ENCODE measurements around the gene MAP3K2.
"Not testable (repeated sequence)": the region's sequence is repeated elsewhere in the genome, so short reads cannot be mapped to it uniquely, and the experiment has no call there.

MAP3K2 gene

GRCh38 chr2:127409716-127410115 is 21.9 kb upstream of the MAP3K2 start:
- H3K36me3 ChIP-seq (ENCODE audit: control insufficient read depth in 2 of 2, insufficient read depth in 1 of 2, low read length in 2 of 2); H3K27ac ChIP-seq (ENCODE audit: extremely low read depth, low read depth, low read length); H3K4me1 ChIP-seq (ENCODE audit: control insufficient read depth, insufficient read depth, low read length); H3K4me3 ChIP-seq (ENCODE audit: low read depth, low read length); H3K9me3 ChIP-seq (ENCODE audit: control insufficient read depth, insufficient read depth, low read depth, low read length): not testable (repeated sequence)
- ChIA-PET CTCF (interaction anchor here (0.8 kb wide), 1 partner anchor 10 kb away, joined by 3 read pairs; no protein-coding TSS in a partner anchor), POLR2A (interaction anchor here (0.7 kb wide), 1 partner anchor 32 kb away, joined by 4 read pairs; no protein-coding TSS in a partner anchor)
- 0 out of 2 replicates have a peak, but pooled peaks have one; percentile 9 for TF ChIP-seq SCRT2 (tag by site-specific recombination; IDR thresholded peaks at IDR 0.05)

- CTCF ChIA-PET: no interaction called here
Measured at GRCh38 chr2:127408807-127409099, 21.0 kb upstream of the MAP3K2 start.

DNA sequence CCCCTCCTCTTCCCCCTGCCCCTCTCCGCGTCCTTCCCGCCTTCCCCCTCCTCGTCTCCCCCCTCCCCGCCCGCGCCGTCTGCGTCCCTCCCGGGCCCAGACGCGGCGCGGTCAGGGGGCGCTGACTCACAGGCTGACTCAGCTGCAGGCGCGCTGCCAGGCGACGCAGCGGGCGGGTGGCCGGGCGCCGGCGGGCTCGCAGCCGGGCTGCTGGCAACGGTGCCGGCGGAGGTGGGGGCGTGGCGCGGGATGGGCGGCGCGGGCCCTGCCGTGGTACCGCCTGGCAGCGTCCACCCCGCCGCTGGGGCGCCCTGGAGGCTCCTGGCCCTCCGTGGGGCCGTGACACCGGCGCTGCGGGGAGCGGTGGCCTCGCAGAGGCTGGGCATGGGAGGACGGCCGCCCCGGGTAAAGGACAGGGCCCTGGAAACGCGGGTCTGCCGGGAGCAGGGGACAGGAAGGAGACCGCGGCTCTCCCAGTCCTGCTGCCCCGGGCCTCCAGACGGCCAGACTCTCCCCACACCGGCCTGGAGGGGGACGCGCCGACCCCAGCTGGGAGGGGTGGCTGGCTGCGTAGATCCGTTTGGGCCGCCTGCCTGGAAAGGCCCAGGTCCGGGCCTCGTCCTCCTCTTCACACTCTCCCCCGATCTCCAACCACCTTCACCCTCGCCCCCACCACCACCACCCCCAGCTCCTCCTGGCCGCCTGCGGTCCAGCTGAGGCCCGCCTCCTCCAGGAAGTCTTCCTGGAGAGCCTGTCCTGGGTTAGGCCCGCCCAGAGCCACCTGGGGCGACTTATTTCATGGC is 20.4 kb upstream of the MAP3K2 start:
- peak overlapping the region; percentile 96 for H3K27ac ChIP-seq (ENCODE audit: extremely low read depth, low read depth, low read length)
- no peaks in the 10 kb centered on the region for H3K9me3 ChIP-seq (ENCODE audit: control insufficient read depth, insufficient read depth, low read depth, low read length)
- no peaks in the 10 kb centered on the region for H3K36me3 ChIP-seq (ENCODE audit: control insufficient read depth in 2 of 2, insufficient read depth in 1 of 2, low read length in 2 of 2)
- CTCF ChIA-PET: no interaction called here
- H3K4me1 ChIP-seq (ENCODE audit: control insufficient read depth, insufficient read depth, low read length): peaks cover 6% of the 10 kb centered on the region
- POLR2A ChIA-PET: interaction anchor here (1.0 to 1.8 kb wide), 2 partner anchors 9 to 20 kb away, joined by 5 to 7 read pairs; partner anchors contain the start of gene MAP3K2
- H3K4me3 ChIP-seq (ENCODE audit: low read depth, low read length): peak overlapping the region; percentile 46
- TF ChIP-seq PBX3 (CRISPR knock-in tag; IDR thresholded peaks at IDR 0.05) (peak; percentile 70; the same call in 1 of the 2 replicates), OSR2 (tag by site-specific recombination; IDR thresholded peaks at IDR 0.05) (peak; percentile 8; the same call in 1 of the 2 replicates), ZFHX2 (tag by site-specific recombination; conservative IDR thresholded peaks at IDR 0.05) (peak; percentile 80), ZNF677 (tag by site-specific recombination; IDR thresholded peaks at IDR 0.05) (0 out of 2 replicates have a peak, but pooled peaks have one; percentile 27), PRDM10 (tag by site-specific recombination; IDR thresholded peaks at IDR 0.05) (peak; percentile 79), ZSCAN30 (tag by site-specific recombination; IDR thresholded peaks at IDR 0.05) (peak; percentile 68; the same call in 1 of the 2 replicates), ZFP41 (tag by site-specific recombination; IDR thresholded peaks at IDR 0.05; ENCODE audit: borderline replicate concordance) (no peak), ZNF654 (tag by site-specific recombination; IDR thresholded peaks at IDR 0.05; ENCODE audit: low read depth) (no peak)
- TF ChIP-seq, protein P1, sequence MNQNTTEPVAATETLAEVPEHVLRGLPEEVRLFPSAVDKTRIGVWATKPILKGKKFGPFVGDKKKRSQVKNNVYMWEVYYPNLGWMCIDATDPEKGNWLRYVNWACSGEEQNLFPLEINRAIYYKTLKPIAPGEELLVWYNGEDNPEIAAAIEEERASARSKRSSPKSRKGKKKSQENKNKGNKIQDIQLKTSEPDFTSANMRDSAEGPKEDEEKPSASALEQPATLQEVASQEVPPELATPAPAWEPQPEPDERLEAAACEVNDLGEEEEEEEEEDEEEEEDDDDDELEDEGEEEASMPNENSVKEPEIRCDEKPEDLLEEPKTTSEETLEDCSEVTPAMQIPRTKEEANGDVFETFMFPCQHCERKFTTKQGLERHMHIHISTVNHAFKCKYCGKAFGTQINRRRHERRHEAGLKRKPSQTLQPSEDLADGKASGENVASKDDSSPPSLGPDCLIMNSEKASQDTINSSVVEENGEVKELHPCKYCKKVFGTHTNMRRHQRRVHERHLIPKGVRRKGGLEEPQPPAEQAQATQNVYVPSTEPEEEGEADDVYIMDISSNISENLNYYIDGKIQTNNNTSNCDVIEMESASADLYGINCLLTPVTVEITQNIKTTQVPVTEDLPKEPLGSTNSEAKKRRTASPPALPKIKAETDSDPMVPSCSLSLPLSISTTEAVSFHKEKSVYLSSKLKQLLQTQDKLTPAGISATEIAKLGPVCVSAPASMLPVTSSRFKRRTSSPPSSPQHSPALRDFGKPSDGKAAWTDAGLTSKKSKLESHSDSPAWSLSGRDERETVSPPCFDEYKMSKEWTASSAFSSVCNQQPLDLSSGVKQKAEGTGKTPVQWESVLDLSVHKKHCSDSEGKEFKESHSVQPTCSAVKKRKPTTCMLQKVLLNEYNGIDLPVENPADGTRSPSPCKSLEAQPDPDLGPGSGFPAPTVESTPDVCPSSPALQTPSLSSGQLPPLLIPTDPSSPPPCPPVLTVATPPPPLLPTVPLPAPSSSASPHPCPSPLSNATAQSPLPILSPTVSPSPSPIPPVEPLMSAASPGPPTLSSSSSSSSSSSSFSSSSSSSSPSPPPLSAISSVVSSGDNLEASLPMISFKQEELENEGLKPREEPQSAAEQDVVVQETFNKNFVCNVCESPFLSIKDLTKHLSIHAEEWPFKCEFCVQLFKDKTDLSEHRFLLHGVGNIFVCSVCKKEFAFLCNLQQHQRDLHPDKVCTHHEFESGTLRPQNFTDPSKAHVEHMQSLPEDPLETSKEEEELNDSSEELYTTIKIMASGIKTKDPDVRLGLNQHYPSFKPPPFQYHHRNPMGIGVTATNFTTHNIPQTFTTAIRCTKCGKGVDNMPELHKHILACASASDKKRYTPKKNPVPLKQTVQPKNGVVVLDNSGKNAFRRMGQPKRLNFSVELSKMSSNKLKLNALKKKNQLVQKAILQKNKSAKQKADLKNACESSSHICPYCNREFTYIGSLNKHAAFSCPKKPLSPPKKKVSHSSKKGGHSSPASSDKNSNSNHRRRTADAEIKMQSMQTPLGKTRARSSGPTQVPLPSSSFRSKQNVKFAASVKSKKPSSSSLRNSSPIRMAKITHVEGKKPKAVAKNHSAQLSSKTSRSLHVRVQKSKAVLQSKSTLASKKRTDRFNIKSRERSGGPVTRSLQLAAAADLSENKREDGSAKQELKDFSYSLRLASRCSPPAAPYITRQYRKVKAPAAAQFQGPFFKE (tag by site-specific recombination; IDR thresholded peaks at IDR 0.05; ENCODE audit: borderline replicate concordance): no peak
- TF ChIP-seq, protein P2, sequence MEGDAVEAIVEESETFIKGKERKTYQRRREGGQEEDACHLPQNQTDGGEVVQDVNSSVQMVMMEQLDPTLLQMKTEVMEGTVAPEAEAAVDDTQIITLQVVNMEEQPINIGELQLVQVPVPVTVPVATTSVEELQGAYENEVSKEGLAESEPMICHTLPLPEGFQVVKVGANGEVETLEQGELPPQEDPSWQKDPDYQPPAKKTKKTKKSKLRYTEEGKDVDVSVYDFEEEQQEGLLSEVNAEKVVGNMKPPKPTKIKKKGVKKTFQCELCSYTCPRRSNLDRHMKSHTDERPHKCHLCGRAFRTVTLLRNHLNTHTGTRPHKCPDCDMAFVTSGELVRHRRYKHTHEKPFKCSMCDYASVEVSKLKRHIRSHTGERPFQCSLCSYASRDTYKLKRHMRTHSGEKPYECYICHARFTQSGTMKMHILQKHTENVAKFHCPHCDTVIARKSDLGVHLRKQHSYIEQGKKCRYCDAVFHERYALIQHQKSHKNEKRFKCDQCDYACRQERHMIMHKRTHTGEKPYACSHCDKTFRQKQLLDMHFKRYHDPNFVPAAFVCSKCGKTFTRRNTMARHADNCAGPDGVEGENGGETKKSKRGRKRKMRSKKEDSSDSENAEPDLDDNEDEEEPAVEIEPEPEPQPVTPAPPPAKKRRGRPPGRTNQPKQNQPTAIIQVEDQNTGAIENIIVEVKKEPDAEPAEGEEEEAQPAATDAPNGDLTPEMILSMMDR (tag by site-specific recombination; IDR thresholded peaks at IDR 0.05): peak; percentile 55; the same call in 1 of the 2 replicates

More at GRCh38 chr2:127408807-127409099, 21.0 kb upstream of the MAP3K2 start:
- H3K9me3 ChIP-seq (ENCODE audit: control insufficient read depth, insufficient read depth, low read depth, low read length): no peaks in the 10 kb centered on the region
- no peak for TF ChIP-seq ZNF785 (tag by site-specific recombination; IDR thresholded peaks at IDR 0.05)
- 0 out of 2 replicates have a peak, but pooled peaks have one; percentile 3 for TF ChIP-seq ZNF580 (tag by site-specific recombination; IDR thresholded peaks at IDR 0.05)
- POLR2A ChIA-PET: interaction anchor here (1.8 kb wide), 1 partner anchor 20 kb away, joined by 7 read pairs; the partner anchor contains the start of gene MAP3K2
- H3K4me1 ChIP-seq (ENCODE audit: control insufficient read depth, insufficient read depth, low read length): peaks cover 6% of the 10 kb centered on the region
- H3K36me3 ChIP-seq (ENCODE audit: control insufficient read depth in 2 of 2, insufficient read depth in 1 of 2, low read length in 2 of 2): no peaks in the 10 kb centered on the region
- H3K4me3 ChIP-seq (ENCODE audit: low read depth, low read length): no peak overlapping the region
- peak overlapping the region; percentile 96 for H3K27ac ChIP-seq (ENCODE audit: extremely low read depth, low read depth, low read length)
